ENCODE data around the gene C16orf86. TPM values are rescaled to one million over a fixed set of nuclear protein-coding genes. Genes with fewer than 3 reads are reported as not detected.

The C16orf86 gene
- total RNA-seq, 1 donor from 2014 or later, result 1.8 TPM

DNA sequence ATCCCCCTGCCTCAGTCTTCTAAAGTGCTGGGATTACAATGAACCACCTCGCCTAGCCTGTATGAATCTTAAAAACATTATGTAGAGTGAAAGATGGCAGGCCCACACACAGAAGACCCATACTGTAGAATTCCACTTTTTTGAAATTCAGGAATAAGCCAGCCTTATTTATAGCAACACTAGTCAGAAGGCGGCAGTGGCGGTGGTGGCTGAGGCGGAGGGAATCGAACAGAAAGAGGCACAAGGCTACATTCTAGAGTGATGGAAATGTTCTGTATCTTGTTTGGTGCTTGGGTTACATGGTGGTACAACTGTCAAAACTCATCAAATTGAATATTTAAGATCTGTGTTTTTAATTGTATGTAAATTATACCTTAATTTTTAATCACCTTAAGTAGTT, 41.2 kb downstream of the C16orf86 start:
- Mint-ChIP-seq H3K4me3 (ENCODE audit: unreplicated experiment) (no peak overlapping the region), H3K36me3 (ENCODE audit: low read depth, unreplicated experiment) (peaks cover 5% of the 10 kb centered on the region), H3K4me1 (ENCODE audit: unreplicated experiment) (peaks cover 7% of the 10 kb centered on the region), H3K27ac (ENCODE audit: unreplicated experiment) (no peak overlapping the region), H3K27me3 (ENCODE audit: unreplicated experiment) (no peaks in the 10 kb centered on the region), H3K9me3 (ENCODE audit: unreplicated experiment) (no peaks in the 10 kb centered on the region)
- DNase-seq (ENCODE audit: low spot score), result no peak
- TF ChIP-seq, protein P1, sequence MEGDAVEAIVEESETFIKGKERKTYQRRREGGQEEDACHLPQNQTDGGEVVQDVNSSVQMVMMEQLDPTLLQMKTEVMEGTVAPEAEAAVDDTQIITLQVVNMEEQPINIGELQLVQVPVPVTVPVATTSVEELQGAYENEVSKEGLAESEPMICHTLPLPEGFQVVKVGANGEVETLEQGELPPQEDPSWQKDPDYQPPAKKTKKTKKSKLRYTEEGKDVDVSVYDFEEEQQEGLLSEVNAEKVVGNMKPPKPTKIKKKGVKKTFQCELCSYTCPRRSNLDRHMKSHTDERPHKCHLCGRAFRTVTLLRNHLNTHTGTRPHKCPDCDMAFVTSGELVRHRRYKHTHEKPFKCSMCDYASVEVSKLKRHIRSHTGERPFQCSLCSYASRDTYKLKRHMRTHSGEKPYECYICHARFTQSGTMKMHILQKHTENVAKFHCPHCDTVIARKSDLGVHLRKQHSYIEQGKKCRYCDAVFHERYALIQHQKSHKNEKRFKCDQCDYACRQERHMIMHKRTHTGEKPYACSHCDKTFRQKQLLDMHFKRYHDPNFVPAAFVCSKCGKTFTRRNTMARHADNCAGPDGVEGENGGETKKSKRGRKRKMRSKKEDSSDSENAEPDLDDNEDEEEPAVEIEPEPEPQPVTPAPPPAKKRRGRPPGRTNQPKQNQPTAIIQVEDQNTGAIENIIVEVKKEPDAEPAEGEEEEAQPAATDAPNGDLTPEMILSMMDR (IDR thresholded peaks at IDR 0.05; ENCODE audit: unreplicated experiment), result no peak

GRCh38 chr16:67708368-67708771, 41.8 kb downstream of the C16orf86 start:
- Mint-ChIP-seq H3K36me3 (ENCODE audit: low read depth, unreplicated experiment) (peaks cover 5% of the 10 kb centered on the region), H3K27me3 (ENCODE audit: unreplicated experiment) (no peaks in the 10 kb centered on the region), H3K27ac (ENCODE audit: unreplicated experiment) (no peak overlapping the region), H3K4me1 (ENCODE audit: unreplicated experiment) (peaks cover 6% of the 10 kb centered on the region), H3K9me3 (ENCODE audit: unreplicated experiment) (no peaks in the 10 kb centered on the region), H3K4me3 (ENCODE audit: unreplicated experiment) (no peak overlapping the region)
- no peak for DNase-seq (ENCODE audit: low spot score)
- TF ChIP-seq, protein P1 (IDR thresholded peaks at IDR 0.05; ENCODE audit: unreplicated experiment), result no peak

DNA sequence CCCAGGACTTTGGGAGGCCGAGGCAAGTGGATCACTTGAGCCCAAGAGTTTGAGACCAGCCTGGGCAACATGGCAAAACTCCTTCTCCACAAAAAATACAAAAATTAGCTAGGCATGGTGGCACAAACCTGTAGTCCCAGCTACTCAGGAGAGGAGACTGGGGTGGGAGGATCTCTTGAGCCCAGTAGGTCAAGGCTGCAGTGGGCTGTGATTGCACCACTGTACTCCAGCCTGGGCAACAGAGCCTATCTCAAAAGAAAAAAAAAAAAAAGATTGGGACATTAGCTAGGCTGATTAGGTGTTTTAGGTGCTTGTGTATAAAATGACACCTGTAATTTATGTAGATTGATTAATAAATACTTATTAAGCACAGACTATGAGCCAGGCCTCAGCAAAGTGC, 42.4 kb downstream of the C16orf86 start:
- Mint-ChIP-seq H3K27me3 (ENCODE audit: unreplicated experiment) (no peaks in the 10 kb centered on the region), H3K27ac (ENCODE audit: unreplicated experiment) (no peak overlapping the region), H3K4me3 (ENCODE audit: unreplicated experiment) (no peak overlapping the region), H3K9me3 (ENCODE audit: unreplicated experiment) (no peaks in the 10 kb centered on the region), H3K36me3 (ENCODE audit: low read depth, unreplicated experiment) (peaks cover 5% of the 10 kb centered on the region), H3K4me1 (ENCODE audit: unreplicated experiment) (no peaks in the 10 kb centered on the region)
- DNase-seq (ENCODE audit: low spot score), result no peak
- TF ChIP-seq, protein P1 (IDR thresholded peaks at IDR 0.05; ENCODE audit: unreplicated experiment), result no peak

GRCh38 chr16:67710607-67711006, 44.0 kb downstream of the C16orf86 start:
- Mint-ChIP-seq H3K27me3 (ENCODE audit: unreplicated experiment) (no peaks in the 10 kb centered on the region), H3K27ac (ENCODE audit: unreplicated experiment) (peak overlapping the region; percentile 26), H3K4me3 (ENCODE audit: unreplicated experiment) (peak overlapping the region; percentile 10), H3K4me1 (ENCODE audit: unreplicated experiment) (no peaks in the 10 kb centered on the region), H3K36me3 (ENCODE audit: low read depth, unreplicated experiment) (peaks cover 5% of the 10 kb centered on the region), H3K9me3 (ENCODE audit: unreplicated experiment) (no peaks in the 10 kb centered on the region)
- TF ChIP-seq, protein P1 (IDR thresholded peaks at IDR 0.05; ENCODE audit: unreplicated experiment), result no peak
- DNase-seq (ENCODE audit: low spot score), result no peak

DNA sequence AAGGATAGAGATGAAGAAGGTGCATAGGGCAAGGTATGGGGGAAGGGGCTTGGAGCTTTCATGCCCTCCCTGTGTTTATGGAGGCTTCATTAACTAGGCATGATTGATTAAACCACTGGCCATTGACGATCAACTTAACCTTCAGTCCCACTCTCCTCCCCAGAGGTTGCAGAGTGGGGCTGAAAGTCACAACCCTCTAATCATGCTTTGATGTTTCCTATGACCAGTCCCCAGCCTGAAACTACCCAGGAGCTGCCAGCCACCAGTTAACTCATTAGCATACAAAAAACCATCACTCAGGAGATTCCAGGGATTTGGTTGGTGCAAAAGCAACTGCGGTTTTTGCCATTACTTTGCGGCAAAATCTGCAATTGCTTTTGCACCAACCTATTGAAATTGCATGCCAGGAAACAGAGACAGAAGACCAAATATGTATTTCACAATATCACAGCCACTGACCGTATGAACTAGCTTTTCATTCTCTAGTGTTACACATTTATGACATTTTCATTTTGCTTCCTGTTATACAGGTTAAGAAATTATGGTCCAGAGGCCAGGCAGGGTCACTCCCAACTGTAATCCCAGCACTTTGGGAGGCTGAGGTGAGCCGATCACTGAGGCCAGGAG, 47.1 kb downstream of the C16orf86 start:
- Mint-ChIP-seq H3K4me1 (ENCODE audit: unreplicated experiment) (peaks cover 11% of the 10 kb centered on the region), H3K9me3 (ENCODE audit: unreplicated experiment) (no peaks in the 10 kb centered on the region), H3K36me3 (ENCODE audit: low read depth, unreplicated experiment) (peaks cover 5% of the 10 kb centered on the region), H3K4me3 (ENCODE audit: unreplicated experiment) (no peak overlapping the region), H3K27ac (ENCODE audit: unreplicated experiment) (no peak overlapping the region), H3K27me3 (ENCODE audit: unreplicated experiment) (peaks cover 3% of the 10 kb centered on the region)
- DNase-seq (ENCODE audit: low spot score), result no peak
- TF ChIP-seq, protein P1 (IDR thresholded peaks at IDR 0.05; ENCODE audit: unreplicated experiment), result no peak

Measured in endothelial cell (in vitro differentiated cells).